ENCODE results near the gene CXCL10.
"Not testable (repeated sequence)": the region's sequence is repeated elsewhere in the genome, so short reads cannot be mapped to it uniquely, and the experiment has no call there.

CXCL10 gene

DNA sequence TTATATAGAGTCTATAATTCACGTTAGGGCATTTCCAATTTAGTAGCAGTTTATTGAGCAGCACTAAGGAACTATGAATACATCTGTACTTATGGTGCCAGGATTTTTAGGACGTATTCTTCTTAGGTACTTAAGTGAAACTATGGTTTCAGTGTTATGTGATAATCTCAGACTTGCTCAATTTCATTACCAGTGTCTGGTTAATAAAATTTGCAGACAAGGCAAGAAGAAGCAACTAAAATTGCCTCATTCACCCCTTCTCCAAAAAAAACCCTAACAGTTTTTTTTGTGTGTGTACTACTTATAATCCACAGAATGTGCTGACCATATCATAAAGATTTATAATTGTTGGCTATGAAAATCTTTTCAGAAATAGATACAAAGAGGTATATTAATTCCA, 6.0 kb upstream of the CXCL10 start:
- in situ Hi-C loops (cut with HindIII; ENCODE audit: low sequenced_read_pairs): no loop called here

DNA sequence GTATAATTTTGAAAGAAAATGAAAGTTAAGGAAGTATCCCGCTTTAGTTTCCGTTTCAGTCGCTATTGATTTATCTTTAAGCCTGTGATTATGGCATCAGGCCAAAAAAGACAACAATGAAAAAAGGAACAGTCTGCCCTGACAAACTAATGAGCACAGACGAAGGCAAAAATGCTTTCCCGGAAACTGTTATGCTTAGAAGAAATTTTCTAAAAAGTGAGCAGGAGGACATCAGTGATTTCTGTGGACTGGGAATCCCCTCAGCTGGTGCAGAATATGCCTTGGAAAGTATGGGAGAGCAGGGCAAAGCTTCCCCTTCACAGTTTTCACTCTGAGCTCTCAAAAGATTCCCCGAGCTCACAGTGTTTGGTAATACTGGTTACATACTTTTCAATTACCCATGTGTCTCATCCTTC, 5.1 kb upstream of the CXCL10 start:
- in situ Hi-C loops (cut with HindIII; ENCODE audit: low sequenced_read_pairs): no loop called here

DNA sequence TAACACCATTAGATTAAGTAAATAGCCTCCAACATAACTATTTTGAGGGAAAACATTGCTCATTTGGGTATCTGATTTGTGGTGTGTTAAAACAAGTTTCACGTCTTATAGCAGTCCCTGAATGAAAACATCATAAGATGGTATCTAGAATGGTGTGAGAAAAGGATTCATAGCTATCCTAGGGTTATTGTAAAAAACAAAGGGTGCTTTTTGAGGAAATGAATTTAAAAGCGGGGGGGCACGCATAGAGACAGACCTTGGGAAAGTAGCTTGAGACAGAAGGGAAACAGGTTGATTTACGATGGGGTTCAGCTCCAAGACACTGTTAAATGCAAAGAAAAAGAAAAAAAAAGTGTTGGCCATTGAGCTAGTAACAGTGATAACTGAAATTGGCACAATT, 768 bp upstream of the CXCL10 start:
- in situ Hi-C loops (cut with HindIII; ENCODE audit: low sequenced_read_pairs): no loop called here

DNA sequence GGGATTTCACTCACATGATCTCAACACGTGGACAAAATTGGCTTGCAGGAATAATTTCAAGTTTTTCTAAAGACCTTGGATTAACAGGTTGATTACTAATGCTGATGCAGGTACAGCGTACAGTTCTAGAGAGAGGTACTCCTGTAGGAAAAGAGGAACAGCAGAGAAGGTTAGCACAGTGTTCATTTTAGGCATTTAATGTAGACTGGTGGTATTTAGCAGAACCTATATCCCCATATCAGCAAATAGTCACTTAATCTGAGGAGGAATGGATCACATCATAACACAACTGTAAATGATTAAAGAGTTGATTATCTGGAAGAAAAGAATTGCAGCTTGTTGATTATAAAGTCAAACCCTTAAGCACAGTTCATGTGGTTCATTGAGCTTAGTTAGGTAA, 620 bp downstream of the CXCL10 start:
- in situ Hi-C loops (cut with HindIII; ENCODE audit: low sequenced_read_pairs): no loop called here

DNA sequence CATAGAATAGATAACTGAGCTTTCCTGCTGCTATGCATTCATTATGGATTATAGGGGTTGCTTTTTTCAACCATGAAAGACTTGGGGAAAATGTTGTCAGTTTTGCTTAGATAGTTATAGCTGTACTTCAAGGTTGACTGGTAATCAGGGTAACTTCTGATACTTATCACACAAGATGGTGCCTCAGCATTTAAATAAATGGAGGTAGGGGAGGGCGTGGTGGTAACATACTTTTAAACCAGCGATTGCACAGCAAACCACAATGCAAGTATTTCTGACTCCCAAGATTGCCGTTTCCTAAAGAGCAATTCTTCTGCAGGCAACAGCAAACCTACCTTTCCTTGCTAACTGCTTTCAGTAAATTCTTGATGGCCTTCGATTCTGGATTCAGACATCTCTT, 1.3 kb downstream of the CXCL10 start:
- in situ Hi-C loops (cut with HindIII; ENCODE audit: low sequenced_read_pairs): no loop called here

DNA sequence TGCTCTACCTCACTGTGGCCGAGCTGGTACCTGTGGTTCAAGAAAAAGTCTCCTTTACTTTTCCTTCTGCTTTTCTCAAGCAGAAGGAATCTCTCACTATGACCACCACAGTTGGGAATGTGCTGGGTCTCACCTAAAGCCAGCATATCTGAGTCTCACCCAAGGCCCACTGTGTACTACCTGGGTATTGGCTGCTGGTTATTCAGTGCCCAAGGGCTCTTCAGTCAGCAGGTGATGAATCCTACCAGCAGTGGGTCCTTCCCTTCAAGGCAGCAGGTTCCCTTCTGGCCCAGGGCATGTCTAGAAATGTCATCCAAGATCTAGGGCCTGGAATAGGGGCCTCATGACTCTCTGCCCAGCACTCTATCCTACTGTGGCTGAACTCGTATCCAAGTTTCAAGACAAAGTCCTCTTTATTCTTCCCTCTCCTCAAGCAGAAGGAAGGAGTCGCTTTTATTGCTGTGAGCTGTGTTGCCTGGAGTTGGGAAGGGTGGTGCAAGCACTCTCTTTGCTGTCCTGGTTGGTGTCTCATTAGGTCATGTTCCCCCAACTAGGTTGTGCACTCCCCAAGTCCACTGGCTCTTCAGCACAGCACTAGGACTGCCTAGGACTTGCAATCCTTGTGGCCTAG, 6.1 kb downstream of the CXCL10 start:
- in situ Hi-C loops (cut with HindIII; ENCODE audit: low sequenced_read_pairs): no loop called here

DNA sequence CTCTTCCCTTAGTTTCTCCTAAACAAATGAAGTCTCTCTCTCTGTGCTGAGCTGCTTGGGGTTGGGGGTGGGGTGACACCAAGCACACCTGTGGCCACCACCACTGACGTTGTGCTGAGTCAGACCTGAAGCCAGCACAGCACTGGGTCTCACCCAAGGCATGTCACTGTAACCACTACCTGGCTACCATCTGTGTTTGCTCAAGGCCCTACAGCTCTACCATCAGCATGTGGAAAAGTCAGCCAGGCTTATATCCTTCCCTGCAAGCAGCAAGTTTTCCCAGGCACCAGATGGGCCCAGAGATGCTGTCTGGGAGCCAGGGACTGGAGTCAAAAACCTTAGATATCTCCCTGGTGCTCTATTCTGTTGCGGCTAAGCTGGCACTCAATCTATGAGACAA, 6.9 kb downstream of the CXCL10 start:
- in situ Hi-C loops (cut with HindIII; ENCODE audit: low sequenced_read_pairs): no loop called here

DNA sequence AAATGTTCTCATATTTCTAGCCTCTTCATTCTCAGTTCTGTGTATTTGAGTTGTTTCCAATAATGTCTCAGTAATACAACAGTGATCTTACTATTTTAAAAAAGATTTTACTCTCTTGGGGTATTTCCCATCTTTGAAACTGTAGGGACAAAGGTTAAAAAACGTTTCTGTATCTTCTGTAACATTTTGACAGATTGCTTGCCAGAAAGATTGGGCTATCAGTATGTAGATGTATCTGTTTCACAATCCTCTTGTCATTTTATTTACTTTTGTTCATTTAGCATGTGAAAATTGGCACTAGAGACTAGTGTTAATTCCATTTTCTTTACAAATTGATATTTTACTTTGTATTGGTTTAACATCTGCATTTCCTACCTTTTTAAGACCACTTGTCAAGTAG, 9.8 kb downstream of the CXCL10 start:
- in situ Hi-C loops (cut with HindIII; ENCODE audit: low sequenced_read_pairs): no loop called here

DNA sequence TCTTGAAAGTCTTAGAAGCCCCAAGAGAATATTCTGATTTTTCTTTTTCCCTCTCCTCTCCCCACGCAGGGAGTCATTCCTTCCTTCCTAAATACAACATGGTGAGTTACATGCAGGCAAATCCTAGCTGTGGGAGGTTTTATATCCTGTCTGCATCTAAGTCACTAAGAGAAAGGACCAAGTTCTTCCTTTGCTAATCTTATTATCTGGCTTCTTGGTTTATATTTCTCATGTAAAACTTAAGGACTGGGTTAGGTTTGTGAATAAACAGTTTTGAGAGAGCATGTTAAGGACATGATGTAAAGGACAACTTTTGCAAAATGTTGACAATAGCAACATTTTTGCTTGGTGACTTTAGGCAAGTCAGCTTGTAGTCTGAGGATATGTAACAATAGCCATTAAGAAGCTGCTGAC, 10.9 kb downstream of the CXCL10 start:
- in situ Hi-C loops (cut with HindIII; ENCODE audit: low sequenced_read_pairs): no loop called here

DNA sequence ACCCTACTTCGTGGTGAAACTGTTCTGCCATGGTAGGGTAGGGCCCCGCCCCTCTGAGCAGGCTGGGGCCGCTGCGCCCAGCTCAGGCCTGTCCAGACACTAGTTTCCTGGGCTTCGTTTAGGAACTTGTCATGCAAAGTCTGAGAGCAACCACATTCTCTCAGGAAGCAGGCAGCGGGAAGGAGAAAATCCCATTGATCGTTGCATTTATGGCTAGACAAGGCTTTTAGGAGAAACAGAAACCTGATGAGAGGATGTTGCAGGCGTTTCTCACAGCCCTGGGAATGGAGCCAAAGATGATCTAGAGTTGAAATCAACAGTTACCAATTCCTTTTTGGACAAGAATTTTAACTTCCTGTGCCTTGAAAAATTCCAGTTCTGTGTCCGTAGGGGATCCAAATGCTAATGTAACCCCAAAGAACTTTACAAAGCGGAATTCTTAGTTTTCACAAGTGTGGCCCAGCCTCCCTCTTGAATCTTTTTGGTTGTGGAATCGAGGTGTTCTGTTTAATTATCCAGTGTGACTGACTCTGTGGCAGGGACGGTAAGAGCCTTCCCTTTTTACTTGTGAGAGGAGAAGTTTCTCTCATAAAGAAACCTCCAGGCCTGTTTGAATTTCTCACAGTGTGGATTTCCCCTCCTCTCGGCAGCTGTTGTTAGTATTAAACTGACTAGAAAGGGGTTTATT, 11.5 kb downstream of the CXCL10 start:
- in situ Hi-C loops (cut with HindIII; ENCODE audit: low sequenced_read_pairs): no loop called here

DNA sequence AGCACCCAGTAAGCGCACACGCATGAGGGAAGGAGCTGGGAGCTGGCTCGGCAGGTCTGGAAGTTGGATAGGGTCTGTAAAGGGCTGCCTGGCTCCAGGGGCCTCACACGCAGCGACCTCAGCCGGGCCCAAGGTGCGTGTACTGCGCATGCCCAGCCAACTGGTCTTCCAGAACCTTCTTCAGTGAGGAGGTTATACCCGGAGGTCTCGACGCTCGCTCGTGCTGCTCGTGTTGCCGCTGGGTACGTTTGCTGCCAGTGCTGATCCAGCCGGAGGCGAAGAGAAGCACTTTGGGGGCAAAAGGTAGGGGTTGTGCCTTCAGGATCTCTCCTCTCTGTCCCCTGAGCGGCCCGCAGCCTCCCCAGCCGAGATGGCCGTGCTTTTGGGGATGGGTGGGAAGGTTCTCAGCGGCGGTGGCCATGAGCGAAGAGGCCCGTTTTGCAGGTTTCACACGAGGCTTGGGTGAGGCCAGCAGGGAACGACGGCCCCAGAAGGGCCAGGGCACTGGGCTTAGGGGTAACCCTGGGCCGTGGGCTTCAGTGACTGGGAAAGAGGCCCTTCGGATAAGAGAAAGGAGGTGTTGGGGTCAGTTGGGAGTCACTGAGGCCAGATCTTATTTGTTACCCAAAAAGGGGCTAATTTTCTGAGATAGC, 12.2 kb downstream of the CXCL10 start:
- in situ Hi-C loops (cut with HindIII; ENCODE audit: low sequenced_read_pairs): no loop called here

DNA sequence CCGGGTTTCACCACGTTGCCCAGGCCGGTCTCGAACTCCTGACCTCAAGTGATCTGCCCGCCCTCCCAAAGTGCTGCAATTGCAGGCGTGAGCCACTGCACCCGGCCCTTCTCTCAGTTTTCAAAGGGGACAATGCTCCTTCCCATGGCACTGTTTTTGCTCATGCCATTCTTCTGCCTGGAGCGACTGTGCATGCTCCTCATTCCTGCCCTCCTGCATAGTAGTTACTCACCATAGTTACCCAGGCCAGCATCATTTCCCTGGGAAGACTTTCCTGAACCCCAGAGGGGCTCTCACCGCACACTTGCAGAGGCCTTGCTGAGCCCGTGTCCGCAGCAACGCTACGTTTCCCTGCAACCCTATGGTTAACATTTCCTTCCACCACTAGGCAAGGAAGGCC, 12.7 kb downstream of the CXCL10 start:
- in situ Hi-C loops (cut with HindIII; ENCODE audit: low sequenced_read_pairs): no loop called here

DNA sequence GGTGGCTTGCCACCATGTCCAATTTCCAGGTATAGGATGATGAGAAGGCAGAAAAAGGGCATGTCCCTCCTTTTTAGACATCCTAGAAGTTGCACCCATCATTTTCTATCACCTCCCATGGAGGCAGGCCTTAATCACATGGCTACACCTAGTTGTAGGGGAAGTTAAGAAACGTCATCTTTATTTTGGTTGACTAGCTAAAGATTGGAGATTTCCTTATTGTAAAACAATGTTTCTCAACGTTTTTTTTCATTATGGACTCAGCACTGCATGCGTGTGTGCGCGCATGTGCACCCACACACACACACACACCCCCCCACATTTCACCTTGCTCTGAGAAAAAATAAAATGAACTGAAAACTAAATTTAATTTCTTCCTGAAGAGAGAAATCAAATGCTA, 14.0 kb downstream of the CXCL10 start:
- in situ Hi-C loops (cut with HindIII; ENCODE audit: low sequenced_read_pairs): no loop called here

DNA sequence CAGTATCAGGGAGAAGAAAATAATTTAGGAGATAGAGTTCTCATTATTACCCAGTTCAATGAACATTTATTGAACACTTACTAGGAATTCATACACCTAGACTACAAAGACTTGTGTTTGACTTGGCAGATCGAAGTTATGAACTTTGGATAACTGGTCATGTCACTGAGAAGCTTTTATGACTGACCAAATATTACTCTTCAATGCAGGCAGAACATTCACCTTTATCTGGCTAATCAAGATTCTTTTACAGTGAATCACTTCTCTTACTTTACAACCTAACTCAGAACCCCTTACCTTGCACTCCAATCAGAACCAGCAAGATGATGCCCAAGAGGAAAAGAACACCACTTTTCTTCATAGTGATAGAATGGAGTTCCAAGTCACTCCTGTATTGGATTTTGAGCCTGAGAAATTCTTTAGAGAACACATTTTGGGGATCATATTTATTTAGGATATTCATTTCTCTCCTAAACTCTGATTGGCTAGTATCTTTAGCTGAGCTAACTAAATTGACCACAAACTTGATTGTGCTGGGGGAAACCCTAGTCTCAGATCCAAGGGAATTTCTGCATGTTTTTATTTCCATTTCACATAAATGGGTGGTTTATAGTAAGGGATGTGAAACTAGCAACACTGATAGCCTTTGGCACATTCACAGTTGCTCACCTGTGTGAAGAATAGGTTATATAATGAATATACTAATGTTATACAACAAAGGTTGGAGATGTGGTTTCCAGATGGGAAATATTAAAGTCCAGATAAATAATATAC, 16.0 kb downstream of the CXCL10 start, which contains the start of gene CXCL9:
TSS of gene CXCL9 (minus strand) at position 421 of the 774 bp plus-strand sequence. CDS start at position 361, 60 bp downstream.
- in situ Hi-C loops (cut with HindIII; ENCODE audit: low sequenced_read_pairs): no loop called here

DNA sequence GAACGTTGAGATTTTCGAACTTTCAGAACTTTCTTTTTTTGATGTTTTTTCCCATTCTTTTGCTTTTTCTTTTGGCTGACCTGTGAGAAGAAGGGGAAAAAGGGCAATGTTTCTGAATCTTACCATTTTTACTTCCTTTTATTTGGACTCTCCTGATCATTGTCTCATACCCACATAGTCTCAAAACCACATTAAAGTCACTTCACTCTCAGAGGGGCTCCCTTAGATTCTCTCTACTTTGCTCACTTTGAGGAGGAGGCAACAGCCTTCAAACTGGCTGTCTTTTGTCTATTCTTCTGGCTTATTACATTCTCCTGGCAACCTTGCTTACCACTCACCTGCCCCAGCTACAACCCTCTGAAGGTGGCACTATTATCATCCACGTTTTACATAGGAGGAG, 19.7 kb downstream of the CXCL10 start:
- in situ Hi-C loops (cut with HindIII; ENCODE audit: low sequenced_read_pairs): no loop called here

DNA sequence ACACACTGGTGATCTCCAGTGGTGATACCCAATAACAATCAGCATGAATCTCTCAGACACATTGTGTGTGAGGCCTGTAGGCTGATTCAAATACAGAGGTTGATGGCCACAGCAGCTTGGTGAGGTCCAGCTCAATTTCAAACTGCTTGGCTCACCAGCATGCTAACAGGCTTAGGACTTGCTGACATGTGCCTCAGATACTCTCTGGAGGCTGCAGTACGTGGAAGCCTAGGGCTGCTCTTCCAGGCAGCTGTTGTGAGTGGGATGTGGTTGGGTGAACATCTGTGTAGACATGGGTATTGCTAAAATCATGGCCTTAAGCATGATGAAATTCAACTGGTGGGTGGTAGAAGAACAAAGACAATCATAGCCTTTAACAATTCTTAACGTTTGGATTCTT, 20.3 kb downstream of the CXCL10 start:
- in situ Hi-C loops (cut with HindIII; ENCODE audit: low sequenced_read_pairs): no loop called here

DNA sequence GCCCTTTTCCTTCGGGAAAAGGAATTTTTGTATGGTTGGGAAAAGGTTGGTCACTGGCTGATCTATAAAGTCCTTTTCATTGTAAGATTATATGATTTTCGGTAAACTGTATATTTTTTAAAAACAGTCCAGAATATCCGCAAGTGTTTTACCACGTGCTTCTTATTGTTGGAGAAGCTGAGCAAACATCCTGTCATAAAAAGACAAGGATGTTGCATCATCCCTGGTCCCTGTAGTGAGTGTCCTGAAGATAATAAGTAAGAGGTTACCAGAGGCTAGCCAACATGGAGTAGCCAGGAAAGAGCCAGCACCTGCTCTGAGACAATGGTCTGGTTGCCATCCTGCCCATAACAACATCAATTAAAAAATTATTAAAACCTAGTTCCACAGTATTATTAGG, 21.1 kb downstream of the CXCL10 start:
- in situ Hi-C loops (cut with HindIII; ENCODE audit: low sequenced_read_pairs): no loop called here

DNA sequence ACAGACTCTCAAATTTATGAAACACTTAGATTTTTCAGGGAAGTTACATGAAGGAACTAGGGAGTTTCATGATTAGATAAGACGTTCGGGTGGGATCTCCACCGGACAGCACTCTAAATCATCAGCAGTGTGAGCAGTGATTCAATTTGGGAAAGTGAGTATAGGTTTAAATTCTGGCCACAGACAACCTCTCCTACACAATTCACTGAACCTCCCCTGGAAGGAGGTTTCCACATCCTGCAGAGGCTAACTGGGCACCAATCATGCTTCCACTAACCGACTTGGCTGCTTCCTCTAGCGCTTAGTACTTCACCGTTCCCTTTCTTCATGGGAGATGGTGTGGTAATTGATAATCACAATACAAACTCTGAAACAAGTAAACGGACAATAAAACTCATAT, 21.6 kb downstream of the CXCL10 start:
- in situ Hi-C loops (cut with HindIII; ENCODE audit: low sequenced_read_pairs): no loop called here

DNA sequence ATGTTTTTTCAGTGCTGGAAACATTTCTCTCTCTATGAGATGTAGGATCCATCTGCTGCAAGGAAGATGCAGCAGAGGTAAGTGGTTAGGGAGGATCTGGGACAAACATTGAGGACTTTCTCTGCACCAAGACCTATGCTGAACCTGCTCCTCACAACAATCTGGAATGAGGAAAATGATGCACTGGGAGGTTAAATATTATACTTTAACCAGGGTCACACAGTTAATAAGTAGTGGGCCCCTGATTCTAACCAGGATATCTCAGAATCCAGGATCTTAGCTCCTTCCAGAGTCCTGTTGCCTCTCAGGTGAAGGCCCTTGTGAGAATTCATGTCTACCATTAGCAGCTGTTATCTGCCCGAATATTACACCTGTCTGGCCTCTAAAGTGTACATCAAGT, 23.0 kb downstream of the CXCL10 start:
- in situ Hi-C loops (cut with HindIII; ENCODE audit: low sequenced_read_pairs): no loop called here

DNA sequence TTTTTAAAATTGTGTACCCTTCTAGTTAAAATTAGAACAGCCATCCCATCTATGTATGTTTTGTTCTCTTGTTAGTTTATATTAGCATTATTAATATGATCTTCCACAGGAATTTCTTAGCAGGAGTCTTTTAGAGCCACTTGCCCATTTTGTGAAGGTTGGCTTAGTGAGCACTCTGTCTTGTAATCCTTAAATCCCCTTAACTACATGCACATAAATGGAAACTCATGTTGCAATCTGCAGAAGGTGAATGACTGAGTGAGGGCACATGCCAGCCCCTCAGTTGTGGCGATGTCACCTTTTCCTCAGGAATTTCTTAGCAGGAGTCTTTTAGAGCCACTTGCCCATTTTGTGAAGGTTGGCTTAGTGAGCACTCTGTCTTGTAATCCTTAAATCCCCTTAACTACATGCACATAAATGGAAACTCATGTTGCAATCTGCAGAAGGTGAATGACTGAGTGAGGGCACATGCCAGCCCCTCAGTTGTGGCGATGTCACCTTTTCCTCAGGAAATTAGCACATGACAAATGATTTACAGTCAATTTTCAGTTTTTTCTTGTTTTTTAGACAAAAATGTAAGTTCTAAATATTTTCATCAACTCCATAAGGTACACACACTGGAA, 24.7 kb downstream of the CXCL10 start:
- in situ Hi-C loops (cut with HindIII; ENCODE audit: low sequenced_read_pairs): not testable (repeated sequence)

DNA sequence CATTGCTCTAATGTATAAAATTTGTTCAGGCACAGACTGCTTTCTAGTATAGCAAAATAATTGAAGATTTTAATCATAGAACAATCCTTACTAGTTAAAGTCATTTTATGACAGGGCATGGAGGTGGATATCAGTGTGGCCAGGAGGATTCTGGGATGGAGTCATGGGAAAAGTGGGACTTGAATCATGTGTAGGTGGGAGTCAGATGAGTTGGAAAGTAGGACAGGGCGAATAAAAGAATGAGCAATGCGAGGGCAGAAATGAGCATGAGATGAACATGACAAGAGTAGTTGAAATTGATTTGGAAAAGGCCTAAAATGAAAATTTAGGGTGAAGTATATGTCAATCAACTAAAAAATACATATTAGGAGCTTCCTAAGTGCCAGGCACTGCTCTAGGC, 25.4 kb downstream of the CXCL10 start:
- in situ Hi-C loops (cut with HindIII; ENCODE audit: low sequenced_read_pairs): no loop called here

Data from endothelial cell of hepatic sinusoid (primary cell).